IPS-NIHi7 (cell line): ENCODE measurements around the gene CCNT1.
"Not testable (repeated sequence)": the region's sequence is repeated elsewhere in the genome, so short reads cannot be mapped to it uniquely, and the experiment has no call there.

Experiments used
- DNase-seq: peaks from one replicate; pipeline ENCODE4 v3.0.0; 2012; ENCODE audit warnings: mixed read lengths; ENCODE audit errors: extremely low spot score

CCNT1 gene

GRCh38 chr12:48716493-48717251 lies at the start of gene CCNT1:
TSS of gene CCNT1 (minus strand) at chr12:48716707. CDS start at chr12:48716675, 32 bp downstream.
- DNase-seq = peak; percentile 99

- no peak for DNase-seq
Observed at GRCh38 chr12:48765753-48766162, 49.3 kb upstream of the CCNT1 start.

- no peak for DNase-seq
Observed at GRCh38 chr12:48764521-48764920, 48.0 kb upstream of the CCNT1 start.

- no peak for DNase-seq
Observed at GRCh38 chr12:48758737-48759136, 42.2 kb upstream of the CCNT1 start.

GRCh38 chr12:48758186-48758585 lies 41.7 kb upstream of the CCNT1 start:
- DNase-seq = no peak

GRCh38 chr12:48750769-48751356 lies 34.4 kb upstream of the CCNT1 start:
- DNase-seq = no peak

GRCh38 chr12:48750215-48750614 lies 33.7 kb upstream of the CCNT1 start:
- DNase-seq = no peak

GRCh38 chr12:48744251-48745008 lies 27.9 kb upstream of the CCNT1 start:
- no peak for DNase-seq

- DNase-seq = no peak
Observed at GRCh38 chr12:48739618-48740269, 23.2 kb upstream of the CCNT1 start.

- DNase-seq = no peak
Observed at GRCh38 chr12:48736456-48736855, 19.9 kb upstream of the CCNT1 start.

- DNase-seq = no peak
Observed at GRCh38 chr12:48728807-48729206, 12.3 kb upstream of the CCNT1 start.

GRCh38 chr12:48720737-48721136 lies 4.2 kb upstream of the CCNT1 start:
- not testable (repeated sequence) for DNase-seq

- not testable (repeated sequence) for DNase-seq
Observed at GRCh38 chr12:48720171-48720570, 3.7 kb upstream of the CCNT1 start.

GRCh38 chr12:48719002-48719401 lies 2.5 kb upstream of the CCNT1 start:
- not testable (repeated sequence) for DNase-seq

- DNase-seq = no peak
Observed at GRCh38 chr12:48717252-48717695, 767 bp upstream of the CCNT1 start.

GRCh38 chr12:48716168-48716492 lies 377 bp downstream of the CCNT1 start:
- peak; percentile 39 for DNase-seq

- no peak for DNase-seq
Observed at GRCh38 chr12:48712209-48712608, 4.3 kb downstream of the CCNT1 start.

GRCh38 chr12:48698822-48699221 lies 17.7 kb downstream of the CCNT1 start:
- not testable (repeated sequence) for DNase-seq

GRCh38 chr12:48696626-48697025 lies 19.9 kb downstream of the CCNT1 start:
- DNase-seq = no peak

- no peak for DNase-seq
Observed at GRCh38 chr12:48695859-48696258, 20.6 kb downstream of the CCNT1 start.

GRCh38 chr12:48694038-48694437 lies 22.5 kb downstream of the CCNT1 start:
- no peak for DNase-seq

- DNase-seq = no peak
Observed at GRCh38 chr12:48693572-48693971, 22.9 kb downstream of the CCNT1 start.
